ENCODE results near the gene HNRNPAB. TPM values are rescaled to one million over a fixed set of nuclear protein-coding genes. Genes with fewer than 3 reads are reported as not detected.
"Not testable (repeated sequence)": the region's sequence is repeated elsewhere in the genome, so short reads cannot be mapped to it uniquely, and the experiment has no call there.

HNRNPAB gene
- total and polyA plus RNA-seq, 2 donors: 46.3 to 109 TPM

DNA sequence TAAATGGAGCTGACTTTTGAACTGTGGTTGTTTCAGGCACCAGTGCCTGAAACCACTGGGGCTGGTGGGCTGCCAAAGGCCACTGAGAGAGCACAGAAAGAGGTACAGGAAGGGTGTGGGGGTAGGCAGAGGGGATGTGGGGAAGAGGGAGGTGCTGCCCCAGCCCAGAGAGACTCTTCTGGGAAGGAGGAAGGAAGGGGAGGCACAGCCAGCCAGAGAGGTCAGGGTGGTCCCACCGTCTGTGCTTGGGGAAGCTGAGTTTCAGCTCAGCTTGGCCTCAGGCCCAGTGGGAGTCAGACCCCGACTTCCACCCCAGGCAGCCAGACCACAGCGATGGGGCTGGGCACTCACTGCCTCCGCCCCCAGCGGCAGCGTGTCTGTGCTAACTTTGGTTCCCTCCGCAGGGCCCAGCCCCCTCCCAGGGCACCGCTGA lies 36.9 kb downstream of the HNRNPAB start:
- Histone ChIP-seq H3K4me3 (ENCODE audit: low read depth, low read length) (no peak overlapping the region), H3K36me3 (ENCODE audit: insufficient read depth) (no peaks in the 10 kb centered on the region), H3K27ac (ENCODE audit: low read depth) (no peak overlapping the region), H3K4me1 (ENCODE audit: insufficient read depth) (no peaks in the 10 kb centered on the region)
- WGBS: 55% methylated on average over 8 of the region's 8 CpGs
- DNase-seq (ENCODE audit: extremely low spot score): no peak

DNA sequence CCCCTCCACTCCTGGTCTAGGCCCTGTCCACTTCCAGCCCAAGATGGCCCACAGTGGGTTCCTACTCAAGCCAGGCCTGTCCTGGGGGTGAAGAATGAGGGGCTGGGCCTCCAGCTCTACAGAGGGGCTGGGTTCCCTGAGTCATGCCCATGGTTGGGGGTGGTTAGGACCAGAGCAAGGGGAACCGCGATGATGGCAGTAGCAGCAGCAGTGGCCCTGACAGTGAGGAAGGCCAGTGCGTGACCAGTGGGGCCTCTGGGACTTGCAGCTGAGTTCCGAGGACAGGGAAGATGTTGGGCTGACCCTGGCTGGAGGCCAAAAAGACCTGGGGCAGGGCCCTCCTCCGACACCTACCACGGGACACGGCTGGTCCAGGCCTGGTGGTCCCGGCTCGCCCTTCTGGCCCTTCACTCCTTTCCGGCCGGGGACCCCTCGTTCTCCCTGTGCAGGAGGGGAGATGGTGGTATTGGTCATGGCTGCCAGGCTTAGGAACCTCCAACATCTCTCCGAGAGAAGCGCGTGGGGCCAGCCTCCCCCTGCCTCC lies 37.4 kb downstream of the HNRNPAB start:
- H3K4me3 ChIP-seq (ENCODE audit: low read depth, low read length): no peak overlapping the region
- no peaks in the 10 kb centered on the region for H3K4me1 ChIP-seq (ENCODE audit: insufficient read depth)
- H3K36me3 ChIP-seq (ENCODE audit: insufficient read depth): no peaks in the 10 kb centered on the region
- DNase-seq (ENCODE audit: extremely low spot score): no peak
- 80% methylated on average over 15 of the region's 15 CpGs for WGBS
- no peak overlapping the region for H3K27ac ChIP-seq (ENCODE audit: low read depth)

DNA sequence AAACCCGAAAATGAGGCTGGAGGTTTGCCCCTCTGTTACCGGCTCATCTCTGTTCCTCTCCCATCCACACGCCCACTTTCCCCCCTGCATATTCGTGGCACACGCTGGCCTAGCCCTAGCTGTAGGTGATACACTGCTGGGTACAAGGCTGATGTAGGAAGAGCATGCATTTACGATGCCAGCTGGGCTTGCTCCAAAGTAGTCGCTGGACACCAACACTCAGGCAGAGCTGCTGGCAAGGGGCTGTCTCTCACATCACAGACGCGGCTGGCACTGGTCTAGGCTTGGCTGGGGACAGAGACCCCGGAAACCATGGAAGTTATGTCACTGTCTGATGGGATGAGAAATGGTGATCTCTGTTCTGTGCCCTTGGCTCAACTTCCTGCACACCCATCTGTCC lies 38.1 kb downstream of the HNRNPAB start:
- DNase-seq (ENCODE audit: extremely low spot score): no peak

DNA sequence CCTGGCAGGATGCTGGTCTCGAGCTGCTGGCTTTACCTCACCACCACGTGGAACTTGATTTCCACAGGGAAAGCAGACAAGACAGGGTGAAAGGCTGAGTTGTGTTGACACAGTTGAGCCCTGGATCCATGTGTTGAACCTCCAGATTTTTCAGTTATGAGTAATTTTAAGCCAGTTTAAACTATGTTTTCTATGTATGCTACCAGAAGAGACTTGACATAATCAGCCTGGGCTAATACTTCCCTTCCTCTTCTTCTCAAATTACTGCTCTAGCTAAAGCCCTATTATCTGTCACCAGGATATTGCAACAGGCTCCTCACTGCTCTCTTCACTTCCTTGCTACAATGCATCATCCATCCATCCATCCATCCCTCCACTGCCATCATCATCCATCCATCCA lies 40.2 kb downstream of the HNRNPAB start:
- Histone ChIP-seq H3K4me1 (ENCODE audit: insufficient read depth) (no peaks in the 10 kb centered on the region), H3K4me3 (ENCODE audit: low read depth, low read length) (no peak overlapping the region), H3K27ac (ENCODE audit: low read depth) (no peak overlapping the region), H3K36me3 (ENCODE audit: insufficient read depth) (no peaks in the 10 kb centered on the region)
- 46% methylated on average over 2 of the region's 2 CpGs for WGBS
- DNase-seq (ENCODE audit: extremely low spot score): no peak

More for the DNA sequence above, 38.1 kb downstream of the HNRNPAB start:
- WGBS: 74% methylated on average over 10 of the region's 10 CpGs
- Histone ChIP-seq H3K4me3 (ENCODE audit: low read depth, low read length) (no peak overlapping the region), H3K27ac (ENCODE audit: low read depth) (no peak overlapping the region), H3K4me1 (ENCODE audit: insufficient read depth) (no peaks in the 10 kb centered on the region), H3K36me3 (ENCODE audit: insufficient read depth) (no peaks in the 10 kb centered on the region)

DNA sequence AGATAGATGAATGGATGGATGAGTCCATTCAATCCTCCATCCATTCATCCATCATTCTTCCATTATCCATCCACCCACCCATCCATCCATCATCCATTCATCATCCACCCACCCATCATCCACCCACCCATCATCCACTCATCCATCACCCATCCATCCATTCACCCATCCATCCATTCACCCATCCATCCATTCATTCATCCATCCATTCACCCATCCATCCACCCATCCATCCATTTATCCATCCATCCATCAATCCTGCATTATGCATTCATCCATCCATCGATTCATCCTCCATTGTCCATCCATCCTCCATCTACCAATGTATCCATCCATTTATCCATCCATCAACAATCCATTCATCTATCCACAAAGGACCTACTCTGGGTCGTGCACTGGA lies 41.1 kb downstream of the HNRNPAB start:
- no peak for DNase-seq (ENCODE audit: extremely low spot score)
- no peak overlapping the region for H3K27ac ChIP-seq (ENCODE audit: low read depth)
- H3K4me1 ChIP-seq (ENCODE audit: insufficient read depth): no peaks in the 10 kb centered on the region
- no peaks in the 10 kb centered on the region for H3K36me3 ChIP-seq (ENCODE audit: insufficient read depth)
- 84% methylated on average over 2 of the region's 2 CpGs for WGBS
- H3K4me3 ChIP-seq (ENCODE audit: low read depth, low read length): no peak overlapping the region

DNA sequence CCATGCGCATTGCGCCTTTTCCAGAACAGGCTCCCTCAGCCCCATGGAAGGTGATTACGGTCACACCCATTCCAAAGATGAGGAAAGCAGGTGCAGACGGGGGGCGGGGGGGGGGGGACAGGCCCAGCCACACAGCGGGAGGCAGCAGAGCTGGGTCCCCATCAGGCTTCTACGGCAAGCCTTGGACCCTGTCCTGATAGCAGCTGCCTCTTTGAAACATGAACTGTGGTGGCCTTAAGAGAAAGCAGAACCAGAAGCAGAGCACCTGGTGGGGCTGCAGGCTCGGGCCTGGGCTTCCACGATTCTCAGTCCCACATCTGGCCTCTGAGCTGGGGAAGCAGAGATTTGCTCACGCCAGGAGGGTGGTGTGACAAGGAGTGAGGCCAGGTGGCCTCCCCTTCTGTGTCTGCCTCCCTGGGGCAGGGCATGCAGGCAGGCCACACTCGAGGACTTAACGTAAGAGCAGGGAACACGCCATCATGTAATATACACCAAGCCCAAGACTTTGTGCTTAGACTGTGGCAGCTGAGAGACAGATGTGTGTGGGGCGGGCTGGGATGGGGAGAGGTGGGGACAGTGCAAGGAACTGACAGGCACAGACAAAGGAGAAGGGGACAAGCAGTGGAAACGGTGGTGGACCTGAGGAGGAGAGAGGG lies 42.4 kb downstream of the HNRNPAB start:
- WGBS: 77% methylated on average over 15 of the region's 15 CpGs
- Histone ChIP-seq H3K36me3 (ENCODE audit: insufficient read depth) (no peaks in the 10 kb centered on the region), H3K4me3 (ENCODE audit: low read depth, low read length) (no peak overlapping the region), H3K4me1 (ENCODE audit: insufficient read depth) (no peaks in the 10 kb centered on the region), H3K27ac (ENCODE audit: low read depth) (no peak overlapping the region)
- no peak for DNase-seq (ENCODE audit: extremely low spot score)

DNA sequence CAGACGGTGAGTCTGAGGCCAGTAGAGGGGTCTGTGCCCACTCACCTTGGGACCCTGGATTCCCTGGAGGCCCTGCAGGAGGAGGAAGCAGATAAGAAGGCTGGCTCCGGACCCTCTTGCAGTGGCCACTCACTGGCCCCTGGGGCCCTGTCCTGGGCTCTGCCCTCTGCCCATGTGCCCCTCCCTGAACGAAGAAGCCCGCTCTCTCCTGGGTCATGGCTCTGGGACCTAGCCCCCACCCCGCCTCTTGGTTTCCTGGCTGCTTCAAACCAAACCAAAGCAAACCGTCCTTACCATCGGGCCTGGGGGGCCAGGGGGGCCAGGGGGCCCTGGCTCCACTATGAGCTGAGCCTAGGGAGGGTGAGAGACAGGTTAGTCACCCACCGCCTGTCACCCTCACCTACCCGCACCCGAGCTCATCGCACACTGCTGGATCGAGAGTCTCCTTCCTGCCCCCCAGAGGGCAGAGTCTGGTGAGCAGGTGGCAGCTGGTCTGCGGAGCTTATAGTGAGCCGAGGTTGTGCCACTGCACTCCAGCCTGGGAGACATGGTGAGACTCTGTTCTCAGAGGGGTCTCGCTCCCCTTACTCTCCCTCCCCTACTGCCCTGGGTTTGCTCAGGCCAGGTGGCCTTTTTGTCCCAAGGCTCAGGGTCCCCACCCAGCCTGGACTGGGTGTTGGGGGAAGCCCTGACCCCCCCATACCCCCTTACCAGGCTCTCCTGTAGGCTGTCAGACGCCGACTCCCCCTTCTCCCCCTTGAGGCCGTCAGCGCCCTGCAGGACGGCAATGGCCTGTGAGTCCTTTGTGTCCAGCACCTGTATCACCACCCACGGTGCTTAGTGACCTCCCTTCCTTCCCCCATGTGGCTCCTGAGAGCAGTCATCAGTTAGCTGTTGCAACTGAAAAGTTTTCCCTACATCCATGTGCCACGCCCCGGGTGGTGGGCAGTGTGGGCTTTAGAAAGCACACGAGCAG lies 43.4 kb downstream of the HNRNPAB start:
- H3K4me3 ChIP-seq (ENCODE audit: low read depth, low read length): no peak overlapping the region
- no peaks in the 10 kb centered on the region for H3K4me1 ChIP-seq (ENCODE audit: insufficient read depth)
- H3K36me3 ChIP-seq (ENCODE audit: insufficient read depth): no peaks in the 10 kb centered on the region
- WGBS: 72% methylated on average over 24 of the region's 24 CpGs
- DNase-seq (ENCODE audit: extremely low spot score): no peak
- no peak overlapping the region for H3K27ac ChIP-seq (ENCODE audit: low read depth)

DNA sequence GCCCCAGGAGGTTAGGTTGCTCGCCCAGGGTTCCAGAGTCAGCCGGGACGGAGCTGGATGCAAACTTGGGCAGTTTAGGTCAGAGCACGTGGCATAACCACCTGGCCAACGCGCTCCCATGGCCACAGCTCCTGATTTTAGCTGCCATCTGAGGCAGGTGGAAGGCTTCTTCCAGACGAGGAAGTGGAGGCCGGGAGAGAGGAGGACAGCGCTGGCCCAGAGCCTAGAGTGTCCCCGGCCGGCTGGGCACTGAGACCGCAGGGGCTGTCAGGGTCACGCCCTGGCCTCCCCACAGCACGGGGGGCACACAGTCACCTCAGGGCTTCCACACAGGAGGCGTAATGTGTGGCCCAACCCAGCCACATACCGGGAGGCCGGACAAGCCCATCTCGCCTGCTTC lies 44.4 kb downstream of the HNRNPAB start:
- WGBS: 87% methylated on average over 18 of the region's 18 CpGs
- Histone ChIP-seq H3K4me1 (ENCODE audit: insufficient read depth) (no peaks in the 10 kb centered on the region), H3K27ac (ENCODE audit: low read depth) (no peak overlapping the region), H3K4me3 (ENCODE audit: low read depth, low read length) (no peak overlapping the region), H3K36me3 (ENCODE audit: insufficient read depth) (no peaks in the 10 kb centered on the region)
- DNase-seq (ENCODE audit: extremely low spot score): no peak

DNA sequence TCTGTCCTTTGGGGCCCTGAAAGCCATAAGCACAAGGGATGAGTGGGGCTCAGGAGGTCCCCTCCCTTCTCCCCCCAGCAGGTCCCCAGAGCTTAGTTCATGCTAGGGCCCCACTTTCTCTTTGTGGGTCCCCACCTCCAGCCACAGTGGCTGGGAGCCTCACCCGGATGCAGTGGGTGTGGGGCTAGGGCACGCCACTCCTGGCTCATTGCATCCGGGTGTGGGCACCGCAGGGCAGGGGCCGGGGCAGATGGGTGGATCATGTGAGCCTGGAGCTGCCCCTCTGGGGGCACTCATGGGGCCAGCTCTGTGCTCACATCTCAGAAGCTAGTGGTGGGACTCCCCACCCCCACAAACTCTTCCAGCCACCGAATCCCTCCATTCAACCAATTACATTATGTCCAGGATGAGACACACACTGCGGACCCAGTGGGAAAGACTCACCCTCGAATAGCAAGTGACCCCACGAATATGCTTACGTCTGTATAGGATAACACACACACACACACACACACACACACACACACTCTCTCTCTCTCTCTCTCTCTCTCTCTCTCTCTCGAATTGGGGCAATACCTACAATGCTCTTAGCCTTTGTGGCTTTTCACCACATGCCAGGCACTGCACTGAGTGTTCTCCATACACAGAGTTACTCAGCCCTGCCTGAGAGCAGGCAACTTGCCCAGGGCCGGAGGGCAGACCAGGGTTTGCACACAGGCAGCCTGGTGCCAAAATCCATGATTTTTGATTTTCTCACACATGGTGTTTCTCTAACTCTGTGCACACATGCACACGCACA lies 45.1 kb downstream of the HNRNPAB start:
- WGBS: 70% methylated on average over 13 of the region's 13 CpGs
- H3K4me1 ChIP-seq (ENCODE audit: insufficient read depth): no peaks in the 10 kb centered on the region
- no peaks in the 10 kb centered on the region for H3K36me3 ChIP-seq (ENCODE audit: insufficient read depth)
- H3K27ac ChIP-seq (ENCODE audit: low read depth): no peak overlapping the region
- DNase-seq (ENCODE audit: extremely low spot score): no peak
- no peak overlapping the region for H3K4me3 ChIP-seq (ENCODE audit: low read depth, low read length)

DNA sequence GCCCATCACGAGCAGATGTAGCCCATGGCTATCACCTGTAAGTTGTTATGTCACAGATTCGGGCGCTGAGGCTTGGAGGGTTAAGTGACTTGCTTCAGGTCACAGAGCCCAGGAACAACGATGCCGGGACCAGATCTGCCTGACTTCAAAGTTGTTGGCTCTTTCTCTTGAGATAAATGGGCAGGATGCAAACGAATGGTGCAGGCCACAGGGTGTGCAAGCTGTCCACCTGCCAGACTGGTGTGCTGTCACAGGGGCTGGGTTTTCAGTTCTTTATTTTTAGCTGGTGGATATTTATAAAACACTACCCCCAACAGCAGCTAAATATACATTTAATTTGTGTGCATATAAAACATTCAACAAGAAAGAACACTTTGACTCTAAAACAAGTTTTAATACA lies 45.9 kb downstream of the HNRNPAB start:
- no peaks in the 10 kb centered on the region for H3K36me3 ChIP-seq (ENCODE audit: insufficient read depth)
- H3K27ac ChIP-seq (ENCODE audit: low read depth): no peak overlapping the region
- WGBS: 63% methylated on average over 6 of the region's 6 CpGs
- no peaks in the 10 kb centered on the region for H3K4me1 ChIP-seq (ENCODE audit: insufficient read depth)
- no peak overlapping the region for H3K4me3 ChIP-seq (ENCODE audit: low read depth, low read length)
- DNase-seq (ENCODE audit: extremely low spot score): no peak

DNA sequence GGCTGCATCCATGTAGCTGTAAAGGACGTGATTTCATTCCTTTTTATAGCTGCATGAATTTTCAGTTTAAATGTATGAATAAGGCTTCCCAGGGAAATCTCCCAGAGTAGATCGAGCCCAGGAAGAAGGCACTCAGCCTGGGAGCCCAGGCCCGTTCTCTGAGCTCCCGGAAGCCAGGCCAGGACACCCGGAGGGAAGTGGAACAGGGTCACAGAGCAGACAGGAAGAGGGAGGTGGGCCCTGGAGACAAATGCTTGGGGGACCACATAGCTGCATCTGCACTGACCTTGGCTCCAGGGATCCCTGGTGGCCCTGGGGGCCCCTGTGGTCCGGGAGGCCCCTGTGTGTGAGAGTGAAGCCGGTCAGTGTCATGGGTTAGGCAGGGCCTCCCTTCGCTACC lies 47.9 kb downstream of the HNRNPAB start:
- no peak overlapping the region for H3K4me3 ChIP-seq (ENCODE audit: low read depth, low read length)
- no peak overlapping the region for H3K27ac ChIP-seq (ENCODE audit: low read depth)
- no peaks in the 10 kb centered on the region for H3K36me3 ChIP-seq (ENCODE audit: insufficient read depth)
- no peaks in the 10 kb centered on the region for H3K4me1 ChIP-seq (ENCODE audit: insufficient read depth)
- WGBS: 77% methylated on average over 8 of the region's 8 CpGs
- DNase-seq (ENCODE audit: extremely low spot score): no peak

DNA sequence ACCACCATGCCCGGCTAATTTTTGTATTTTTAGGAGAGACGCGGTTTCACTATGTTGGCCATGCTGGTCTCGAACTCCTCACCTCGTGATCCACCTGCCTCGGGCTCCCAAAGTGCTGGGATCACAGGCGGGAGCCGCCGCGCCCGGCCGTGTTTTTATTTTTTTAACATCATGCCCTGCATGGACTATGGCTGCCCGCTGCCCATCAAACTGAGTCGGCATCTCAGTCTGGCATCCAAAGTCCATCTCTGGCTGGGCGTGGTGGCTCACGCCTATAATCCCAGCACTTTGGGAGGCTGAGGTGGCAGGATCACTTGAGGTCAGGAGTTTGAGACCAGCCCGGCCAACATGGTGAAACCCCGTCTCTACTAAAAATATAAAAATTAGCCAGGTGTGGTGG lies 49.3 kb downstream of the HNRNPAB start:
- not testable (repeated sequence) for H3K4me3 ChIP-seq (ENCODE audit: low read depth, low read length); DNase-seq (ENCODE audit: extremely low spot score); H3K4me1 ChIP-seq (ENCODE audit: insufficient read depth); H3K27ac ChIP-seq (ENCODE audit: low read depth); H3K36me3 ChIP-seq (ENCODE audit: insufficient read depth)
- 90% methylated on average over 18 of the region's 18 CpGs for WGBS

DNA sequence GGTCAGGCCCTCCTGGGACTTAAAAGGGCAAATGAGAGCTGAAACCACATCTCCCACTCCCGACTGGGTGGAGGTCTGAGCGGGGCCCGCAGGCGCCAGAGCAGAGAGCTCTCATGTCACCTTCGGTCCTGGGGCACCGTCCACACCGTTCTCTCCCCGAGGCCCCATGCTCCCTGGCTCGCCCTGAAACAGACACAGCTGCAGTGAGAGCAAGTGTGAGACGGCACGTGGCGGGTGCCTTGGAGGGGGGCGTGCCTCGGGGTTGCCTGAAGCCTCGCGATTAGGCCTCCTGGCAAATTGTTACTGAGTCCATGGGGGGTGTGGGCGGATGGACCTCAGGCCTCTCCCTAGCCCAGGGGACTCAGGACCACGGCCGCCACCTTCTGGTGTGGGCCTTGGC lies 52.4 kb downstream of the HNRNPAB start:
- WGBS: 76% methylated on average over 19 of the region's 19 CpGs
- DNase-seq (ENCODE audit: extremely low spot score): no peak
- H3K4me3 ChIP-seq (ENCODE audit: low read depth, low read length): no peak overlapping the region
- H3K36me3 ChIP-seq (ENCODE audit: insufficient read depth): no peaks in the 10 kb centered on the region
- no peak overlapping the region for H3K27ac ChIP-seq (ENCODE audit: low read depth)
- H3K4me1 ChIP-seq (ENCODE audit: insufficient read depth): no peaks in the 10 kb centered on the region
